HEK293 (cell line): ENCODE data around the gene SGPL1.

Experiments used
- CTCF ChIA-PET: fragments of 350-600 bp; formaldehyde crosslinking; extraction: SDS; loops from one replicate; lab custom pipeline; 2021; ENCODE audit warnings: antibody characterized with exemption; lab: Yijun Ruan, JAX
- POLR2A ChIA-PET: fragments of 300-600 bp; formaldehyde crosslinking; extraction: SDS; loops from one replicate; lab custom pipeline; 2020; ENCODE audit warnings: antibody characterized with exemption, inconsistent platforms; lab: Yijun Ruan, JAX
- H3K27ac ChIP-seq: fragments of 200-500 bp; sonication (Bioruptor generic); 2 replicates; pipeline ENCODE4 v1.5.1; 2014; ENCODE audit warnings: low read depth, low read length, control low read depth, inconsistent platforms; ENCODE audit errors: extremely low read depth
- H3K36me3 ChIP-seq, 2 experiments: fragments of 200-500 bp in 1 of 2; sonication (Bioruptor generic) in 1 of 2; 1 replicate in 1 of 2; 2 replicates in 1 of 2; pipeline ENCODE4 v1.5.1; 2014 to 2017; ENCODE audit warnings: inconsistent platforms in 2 of 2, low read length in 2 of 2; ENCODE audit not compliant: control insufficient read depth in 2 of 2, insufficient read depth in 1 of 2
- H3K4me1 ChIP-seq: fragments of 200-500 bp; sonication (Bioruptor generic); 2 replicates; pipeline ENCODE4 v1.5.1; 2014; ENCODE audit warnings: mild to moderate bottlenecking, low read length, inconsistent platforms; ENCODE audit not compliant: control insufficient read depth, insufficient read depth
- H3K4me3 ChIP-seq: 2 replicates; pipeline ENCODE4 v1.5.1; 2011; ENCODE audit warnings: low read depth, mild to moderate bottlenecking, control low read depth, low read length, moderate library complexity
- H3K9me3 ChIP-seq: fragments of 200-500 bp; sonication (Bioruptor generic); 2 replicates; pipeline ENCODE4 v1.5.1; 2014; ENCODE audit warnings: low read depth, low read length, inconsistent platforms; ENCODE audit not compliant: control insufficient read depth, insufficient read depth
- HOXC10 ChIP-seq: sonication (generic); formaldehyde crosslinking; IDR thresholded peaks from 2 replicates; pipeline ENCODE4 v1.8.1; 2023; ENCODE audit warnings: mild to moderate bottlenecking, missing genetic modification reagents
- KLF9 ChIP-seq: fragments of 450-650 bp; formaldehyde crosslinking; IDR thresholded peaks from 2 replicates; pipeline ENCODE4 v1.5.1; 2016; ENCODE audit warnings: missing biosample characterization, missing genetic modification characterization, low read depth
- ZBTB1 ChIP-seq: fragments of 450-650 bp; formaldehyde crosslinking; IDR thresholded peaks from 2 replicates; pipeline ENCODE4 v1.5.1; 2016; ENCODE audit warnings: missing biosample characterization, missing genetic modification characterization
- ZBTB17 ChIP-seq: fragments of 450-650 bp; formaldehyde crosslinking; IDR thresholded peaks from 2 replicates; pipeline ENCODE4 v1.5.1; 2016; ENCODE audit warnings: missing biosample characterization, missing genetic modification characterization
- ZBTB21 ChIP-seq: fragments of 450-650 bp; formaldehyde crosslinking; IDR thresholded peaks from 2 replicates; pipeline ENCODE4 v1.5.1; 2017; ENCODE audit warnings: missing biosample characterization, missing genetic modification characterization
- ZBTB48 ChIP-seq: fragments of 450-650 bp; formaldehyde crosslinking; IDR thresholded peaks from 2 replicates; pipeline ENCODE4 v1.5.1; 2016; ENCODE audit warnings: missing biosample characterization, missing genetic modification characterization
- ZFP41 ChIP-seq: fragments of 450-650 bp; formaldehyde crosslinking; IDR thresholded peaks from 2 replicates; pipeline ENCODE4 v1.5.1; 2016; ENCODE audit warnings: missing biosample characterization, missing genetic modification characterization, borderline replicate concordance
- ZNF292 ChIP-seq: fragments of 450-650 bp; formaldehyde crosslinking; IDR thresholded peaks from 2 replicates; pipeline ENCODE4 v1.5.1; 2016; ENCODE audit warnings: low read depth, missing biosample characterization, missing genetic modification characterization, borderline replicate concordance
- ZNF324 ChIP-seq: fragments of 450-650 bp; formaldehyde crosslinking; IDR thresholded peaks from 2 replicates; pipeline ENCODE4 v1.5.1; 2016; ENCODE audit warnings: missing biosample characterization, missing genetic modification characterization
- ZNF354C ChIP-seq: fragments of 450-650 bp; formaldehyde crosslinking; IDR thresholded peaks from 2 replicates; pipeline ENCODE4 v1.5.1; 2016; ENCODE audit warnings: missing biosample characterization, missing genetic modification characterization, low read depth, borderline replicate concordance
- ZNF423 ChIP-seq: fragments of 450-650 bp; formaldehyde crosslinking; IDR thresholded peaks from 2 replicates; pipeline ENCODE4 v1.5.1; 2016; ENCODE audit warnings: missing biosample characterization, missing genetic modification characterization
- ZNF548 ChIP-seq: fragments of 450-650 bp; formaldehyde crosslinking; IDR thresholded peaks from 2 replicates; pipeline ENCODE4 v1.5.1; 2016; ENCODE audit warnings: missing biosample characterization, missing genetic modification characterization
- ZNF571 ChIP-seq: fragments of 450-650 bp; formaldehyde crosslinking; IDR thresholded peaks from 2 replicates; pipeline ENCODE4 v1.5.0; 2017; ENCODE audit warnings: missing biosample characterization, missing genetic modification characterization
- ZNF596 ChIP-seq: fragments of 450-650 bp; IDR thresholded peaks from 2 replicates; pipeline ENCODE4 v1.5.0; 2018; ENCODE audit warnings: missing biosample characterization, mild to moderate bottlenecking, missing genetic modification characterization, moderate library complexity
- ZNF654 ChIP-seq: fragments of 450-650 bp; formaldehyde crosslinking; IDR thresholded peaks from 2 replicates; pipeline ENCODE4 v1.5.1; 2016; ENCODE audit warnings: low read depth, missing biosample characterization, missing genetic modification characterization
- ZNF837 ChIP-seq: fragments of 450-650 bp; formaldehyde crosslinking; IDR thresholded peaks from 2 replicates; pipeline ENCODE4 v1.5.1; 2016; ENCODE audit warnings: missing biosample characterization, missing genetic modification characterization
- TF ChIP-seq, protein P1 (sequence below): fragments of 450-650 bp; formaldehyde crosslinking; IDR thresholded peaks from 2 replicates; pipeline ENCODE4 v1.5.1; 2016; ENCODE audit warnings: missing biosample characterization, missing genetic modification characterization
- TF ChIP-seq, protein P2 (sequence below): fragments of 450-650 bp; formaldehyde crosslinking; IDR thresholded peaks from 2 replicates; pipeline ENCODE4 v1.5.1; 2016; ENCODE audit warnings: missing biosample characterization, missing genetic modification characterization
- TF ChIP-seq, protein P3 (sequence below): fragments of 450-650 bp; formaldehyde crosslinking; IDR thresholded peaks from 2 replicates; pipeline ENCODE4 v1.5.1; 2016; ENCODE audit warnings: missing biosample characterization, missing genetic modification characterization

The SGPL1 gene

DNA sequence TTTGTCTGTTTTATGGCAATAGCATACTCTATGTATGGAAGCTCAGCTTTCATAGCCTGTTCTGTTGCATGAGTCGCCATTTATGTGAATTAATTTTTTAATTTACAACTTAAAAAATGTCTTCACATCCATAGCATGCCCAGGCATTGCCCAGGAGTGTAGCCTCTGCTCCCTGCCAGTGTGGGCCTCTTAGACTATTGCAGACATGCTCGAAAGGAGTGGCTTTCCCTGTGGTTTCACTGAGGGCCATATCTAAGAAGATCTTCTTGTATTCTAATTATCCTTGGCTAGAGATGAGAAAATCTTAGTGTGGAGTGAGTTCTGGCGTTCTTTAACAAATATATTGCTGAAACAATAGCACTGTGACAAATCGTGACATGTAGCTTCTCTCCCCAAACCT is 37.3 kb downstream of the SGPL1 start:
- no peaks in the 10 kb centered on the region for H3K4me1 ChIP-seq
- no peak overlapping the region for H3K27ac ChIP-seq
- ChIA-PET POLR2A (no interaction called here), CTCF (no interaction called here)
- TF ChIP-seq, protein P1, sequence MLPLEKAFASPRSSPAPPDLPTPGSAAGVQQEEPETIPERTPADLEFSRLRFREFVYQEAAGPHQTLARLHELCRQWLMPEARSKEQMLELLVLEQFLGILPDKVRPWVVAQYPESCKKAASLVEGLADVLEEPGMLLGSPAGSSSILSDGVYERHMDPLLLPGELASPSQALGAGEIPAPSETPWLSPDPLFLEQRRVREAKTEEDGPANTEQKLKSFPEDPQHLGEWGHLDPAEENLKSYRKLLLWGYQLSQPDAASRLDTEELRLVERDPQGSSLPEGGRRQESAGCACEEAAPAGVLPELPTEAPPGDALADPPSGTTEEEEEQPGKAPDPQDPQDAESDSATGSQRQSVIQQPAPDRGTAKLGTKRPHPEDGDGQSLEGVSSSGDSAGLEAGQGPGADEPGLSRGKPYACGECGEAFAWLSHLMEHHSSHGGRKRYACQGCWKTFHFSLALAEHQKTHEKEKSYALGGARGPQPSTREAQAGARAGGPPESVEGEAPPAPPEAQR (tag by site-specific recombination): no peak
- no peak for TF ChIP-seq ZNF423
- H3K4me3 ChIP-seq: no peak overlapping the region
- H3K9me3 ChIP-seq: no peaks in the 10 kb centered on the region
- peaks cover 18 to 62% of the 10 kb centered on the region in 2 experiments for H3K36me3 ChIP-seq

DNA sequence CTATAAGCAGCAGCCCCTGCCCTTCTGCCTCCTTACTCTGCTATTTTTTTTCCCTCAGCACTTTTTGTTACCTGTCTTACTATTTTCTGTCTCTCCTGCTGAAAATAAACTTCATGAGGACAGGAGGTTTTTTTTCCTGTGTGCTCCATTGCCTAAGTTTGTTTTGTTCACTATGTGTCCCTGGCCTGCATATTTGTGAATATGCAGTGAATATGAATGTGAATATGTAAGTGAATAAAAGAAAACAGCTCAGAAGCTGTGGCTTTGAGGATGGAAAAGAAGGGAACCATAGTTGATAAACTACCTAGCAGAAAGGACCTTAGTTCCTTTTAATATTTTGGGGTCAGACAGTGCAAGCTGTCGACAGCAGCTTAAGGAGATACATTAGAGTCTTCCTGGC is 37.7 kb downstream of the SGPL1 start:
- CTCF ChIA-PET: interaction anchor here (0.6 to 2.3 kb wide), 2 partner anchors 27 to 95 kb away, joined by 3 to 8 read pairs; no protein-coding TSS in a partner anchor
- POLR2A ChIA-PET: interaction anchor here (0.7 kb wide), 1 partner anchor 19 kb away, joined by 3 read pairs; no protein-coding TSS in a partner anchor
- H3K9me3 ChIP-seq: no peaks in the 10 kb centered on the region

More for the DNA sequence above, 37.7 kb downstream of the SGPL1 start:
- H3K36me3 ChIP-seq: peaks cover 21 to 65% of the 10 kb centered on the region in 2 experiments
- TF ChIP-seq ZNF596 (tag by site-specific recombination) (no peak), ZBTB48 (tag by site-specific recombination) (no peak), KLF9 (tag by site-specific recombination) (no peak), ZNF324 (tag by site-specific recombination) (no peak), ZFP41 (tag by site-specific recombination) (no peak), ZNF654 (tag by site-specific recombination) (no peak), ZNF292 (no peak), ZBTB1 (tag by site-specific recombination) (no peak), ZNF354C (no peak), HOXC10 (CRISPR knock-in tag) (no peak), ZNF837 (tag by site-specific recombination) (no peak), ZBTB17 (tag by site-specific recombination) (no peak), ZNF548 (no peak), ZNF571 (tag by site-specific recombination) (no peak), ZBTB21 (tag by site-specific recombination) (no peak)
- TF ChIP-seq, protein P1 (tag by site-specific recombination): no peak
- TF ChIP-seq, protein P2, sequence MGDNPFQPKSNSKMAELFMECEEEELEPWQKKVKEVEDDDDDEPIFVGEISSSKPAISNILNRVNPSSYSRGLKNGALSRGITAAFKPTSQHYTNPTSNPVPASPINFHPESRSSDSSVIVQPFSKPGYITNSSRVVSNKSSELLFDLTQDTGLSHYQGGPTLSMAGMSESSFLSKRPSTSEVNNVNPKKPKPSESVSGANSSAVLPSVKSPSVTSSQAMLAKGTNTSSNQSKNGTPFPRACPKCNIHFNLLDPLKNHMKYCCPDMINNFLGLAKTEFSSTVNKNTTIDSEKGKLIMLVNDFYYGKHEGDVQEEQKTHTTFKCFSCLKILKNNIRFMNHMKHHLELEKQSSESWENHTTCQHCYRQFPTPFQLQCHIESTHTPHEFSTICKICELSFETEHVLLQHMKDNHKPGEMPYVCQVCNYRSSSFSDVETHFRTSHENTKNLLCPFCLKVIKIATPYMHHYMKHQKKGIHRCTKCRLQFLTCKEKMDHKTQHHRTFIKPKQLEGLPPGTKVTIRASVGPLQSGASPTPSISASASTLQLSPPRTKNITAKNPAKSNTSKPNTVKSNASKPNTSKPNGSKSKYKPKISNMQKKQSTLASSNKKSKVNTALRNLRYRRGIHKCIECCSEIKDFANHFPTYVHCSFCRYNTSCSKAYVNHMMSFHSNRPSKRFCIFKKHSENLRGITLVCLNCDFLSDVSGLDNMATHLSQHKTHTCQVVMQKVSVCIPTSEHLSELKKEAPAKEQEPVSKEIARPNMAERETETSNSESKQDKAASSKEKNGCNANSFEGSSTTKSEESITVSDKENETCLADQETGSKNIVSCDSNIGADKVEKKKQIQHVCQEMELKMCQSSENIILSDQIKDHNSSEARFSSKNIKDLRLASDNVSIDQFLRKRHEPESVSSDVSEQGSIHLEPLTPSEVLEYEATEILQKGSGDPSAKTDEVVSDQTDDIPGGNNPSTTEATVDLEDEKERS (tag by site-specific recombination): no peak
- TF ChIP-seq, protein P3, sequence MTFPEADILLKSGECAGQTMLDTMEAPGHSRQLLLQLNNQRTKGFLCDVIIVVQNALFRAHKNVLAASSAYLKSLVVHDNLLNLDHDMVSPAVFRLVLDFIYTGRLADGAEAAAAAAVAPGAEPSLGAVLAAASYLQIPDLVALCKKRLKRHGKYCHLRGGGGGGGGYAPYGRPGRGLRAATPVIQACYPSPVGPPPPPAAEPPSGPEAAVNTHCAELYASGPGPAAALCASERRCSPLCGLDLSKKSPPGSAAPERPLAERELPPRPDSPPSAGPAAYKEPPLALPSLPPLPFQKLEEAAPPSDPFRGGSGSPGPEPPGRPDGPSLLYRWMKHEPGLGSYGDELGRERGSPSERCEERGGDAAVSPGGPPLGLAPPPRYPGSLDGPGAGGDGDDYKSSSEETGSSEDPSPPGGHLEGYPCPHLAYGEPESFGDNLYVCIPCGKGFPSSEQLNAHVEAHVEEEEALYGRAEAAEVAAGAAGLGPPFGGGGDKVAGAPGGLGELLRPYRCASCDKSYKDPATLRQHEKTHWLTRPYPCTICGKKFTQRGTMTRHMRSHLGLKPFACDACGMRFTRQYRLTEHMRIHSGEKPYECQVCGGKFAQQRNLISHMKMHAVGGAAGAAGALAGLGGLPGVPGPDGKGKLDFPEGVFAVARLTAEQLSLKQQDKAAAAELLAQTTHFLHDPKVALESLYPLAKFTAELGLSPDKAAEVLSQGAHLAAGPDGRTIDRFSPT (tag by site-specific recombination): no peak
- no peak overlapping the region for H3K4me3 ChIP-seq
- H3K4me1 ChIP-seq: no peaks in the 10 kb centered on the region
- H3K27ac ChIP-seq: no peak overlapping the region
